ENCODE measurements around the gene GPR155. TPM values are rescaled to one million over a fixed set of nuclear protein-coding genes. Genes with fewer than 3 reads are reported as not detected.
A peak's percentile ranks its signal among the peaks of the same experiment; 100 is the strongest.
"Not testable (repeated sequence)": the region's sequence is repeated elsewhere in the genome, so short reads cannot be mapped to it uniquely, and the experiment has no call there.

The GPR155 gene
- total RNA-seq, 6 donors from 2014 or later: 2.2 to 7.5 (median 3.6) TPM

DNA sequence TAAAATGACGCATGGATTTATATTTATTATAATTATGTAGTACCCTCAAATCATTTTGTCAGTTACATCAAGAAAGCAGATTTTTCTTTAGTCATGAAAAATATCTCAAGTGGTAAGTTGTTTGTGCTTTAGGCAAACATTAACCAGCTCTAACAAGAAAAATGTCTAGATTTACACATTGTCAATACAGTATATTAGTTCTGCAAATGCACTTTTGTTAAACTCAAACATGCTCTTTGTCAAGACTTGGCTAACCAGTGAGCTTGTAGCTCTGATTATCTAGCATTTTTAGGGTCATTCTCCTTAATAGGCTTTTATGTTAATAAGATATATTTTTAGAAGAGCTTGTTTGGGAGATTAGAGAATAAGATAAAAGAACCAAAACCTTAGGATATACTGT is 58.6 kb downstream of the GPR155 start:
- Histone ChIP-seq H3K4me3 (no peak overlapping the region), H3K4me1 (no peaks in the 10 kb centered on the region), H3K9me3 (no peaks in the 10 kb centered on the region), H3K36me3 (peaks cover 0 to 20% (median 0%) of the 10 kb centered on the region in 4 donors), H3K27me3 (no peaks in the 10 kb centered on the region), H3K27ac (no peak overlapping the region)
- WGBS, 2 donors: 82 to 90% methylated on average over 1 of the region's 1 CpG
- ATAC-seq (ENCODE audit: low FRiP score in 2 of 2) (no peak), DNase-seq (no peak)
- TF ChIP-seq, protein P1, sequence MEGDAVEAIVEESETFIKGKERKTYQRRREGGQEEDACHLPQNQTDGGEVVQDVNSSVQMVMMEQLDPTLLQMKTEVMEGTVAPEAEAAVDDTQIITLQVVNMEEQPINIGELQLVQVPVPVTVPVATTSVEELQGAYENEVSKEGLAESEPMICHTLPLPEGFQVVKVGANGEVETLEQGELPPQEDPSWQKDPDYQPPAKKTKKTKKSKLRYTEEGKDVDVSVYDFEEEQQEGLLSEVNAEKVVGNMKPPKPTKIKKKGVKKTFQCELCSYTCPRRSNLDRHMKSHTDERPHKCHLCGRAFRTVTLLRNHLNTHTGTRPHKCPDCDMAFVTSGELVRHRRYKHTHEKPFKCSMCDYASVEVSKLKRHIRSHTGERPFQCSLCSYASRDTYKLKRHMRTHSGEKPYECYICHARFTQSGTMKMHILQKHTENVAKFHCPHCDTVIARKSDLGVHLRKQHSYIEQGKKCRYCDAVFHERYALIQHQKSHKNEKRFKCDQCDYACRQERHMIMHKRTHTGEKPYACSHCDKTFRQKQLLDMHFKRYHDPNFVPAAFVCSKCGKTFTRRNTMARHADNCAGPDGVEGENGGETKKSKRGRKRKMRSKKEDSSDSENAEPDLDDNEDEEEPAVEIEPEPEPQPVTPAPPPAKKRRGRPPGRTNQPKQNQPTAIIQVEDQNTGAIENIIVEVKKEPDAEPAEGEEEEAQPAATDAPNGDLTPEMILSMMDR (IDR thresholded peaks at IDR 0.05): no peak
- no peak for TF ChIP-seq POLR2AphosphoS5 (IDR thresholded peaks at IDR 0.05)
- no peak for TF ChIP-seq POLR2A (IDR thresholded peaks at IDR 0.05)

DNA sequence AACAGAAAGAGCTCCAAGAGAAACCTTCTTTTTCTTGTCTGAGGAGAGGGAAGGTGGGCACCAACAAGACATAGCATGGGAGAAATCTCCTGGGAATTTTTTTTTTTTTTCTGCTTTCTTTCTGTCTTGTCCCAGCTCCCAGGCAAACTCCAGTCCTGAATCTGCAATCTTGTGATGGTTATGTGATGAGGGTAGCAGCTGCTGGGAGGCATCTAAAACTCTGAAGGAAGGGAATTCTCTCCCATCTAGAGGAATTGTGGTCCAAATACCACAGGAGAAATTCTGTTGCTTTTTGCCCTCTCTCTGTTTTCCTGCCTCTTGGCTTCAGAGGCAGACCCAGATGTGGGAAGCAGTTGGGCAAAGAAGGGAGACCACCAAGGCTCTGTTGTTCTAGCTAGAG is 74.6 kb downstream of the GPR155 start:
- peaks cover 0 to 23% (median 0%) of the 10 kb centered on the region in 4 donors for H3K36me3 ChIP-seq
- no peaks in the 10 kb centered on the region for H3K27me3 ChIP-seq
- H3K9me3 ChIP-seq: no peaks in the 10 kb centered on the region
- no peak for ATAC-seq (ENCODE audit: low FRiP score in 2 of 2)
- H3K4me1 ChIP-seq: no peaks in the 10 kb centered on the region
- no peak overlapping the region for H3K4me3 ChIP-seq
- no peak for DNase-seq
- no peak overlapping the region for H3K27ac ChIP-seq
- TF ChIP-seq POLR2A (IDR thresholded peaks at IDR 0.05) (no peak), POLR2AphosphoS5 (IDR thresholded peaks at IDR 0.05) (no peak), EP300 (IDR thresholded peaks at IDR 0.05) (no peak)
- TF ChIP-seq, protein P1 (IDR thresholded peaks at IDR 0.05): no peak

DNA sequence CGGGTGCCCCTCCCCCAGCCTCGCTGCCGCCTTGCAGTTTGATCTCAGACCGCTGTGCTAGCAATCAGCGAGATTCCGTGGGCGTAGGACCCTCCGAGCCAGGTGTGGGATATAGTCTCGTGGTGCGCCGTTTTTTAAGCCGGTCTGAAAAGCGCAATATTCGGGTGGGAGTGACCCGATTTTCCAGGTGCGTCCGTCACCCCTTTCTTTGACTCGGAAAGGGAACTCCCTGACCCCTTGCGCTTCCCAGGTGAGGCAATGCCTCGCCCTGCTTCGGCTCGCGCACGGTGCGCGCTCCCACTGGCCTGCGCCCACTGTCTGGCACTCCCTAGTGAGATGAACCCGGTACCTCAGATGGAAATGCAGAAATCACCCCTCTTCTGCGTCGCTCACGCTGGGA is 76.8 kb downstream of the GPR155 start:
- H3K27ac ChIP-seq; ATAC-seq (ENCODE audit: low FRiP score in 2 of 2); H3K27me3 ChIP-seq; H3K4me1 ChIP-seq; H3K9me3 ChIP-seq; DNase-seq: not testable (repeated sequence)
- H3K4me3 ChIP-seq: peak overlapping the region in 1 of 4 donors; percentile 18
- 78 to 93% methylated on average over 3 to 4 of the region's 31 CpGs for WGBS, 2 donors
- H3K36me3 ChIP-seq: peaks cover 0 to 13% (median 0%) of the 10 kb centered on the region in 4 donors

DNA sequence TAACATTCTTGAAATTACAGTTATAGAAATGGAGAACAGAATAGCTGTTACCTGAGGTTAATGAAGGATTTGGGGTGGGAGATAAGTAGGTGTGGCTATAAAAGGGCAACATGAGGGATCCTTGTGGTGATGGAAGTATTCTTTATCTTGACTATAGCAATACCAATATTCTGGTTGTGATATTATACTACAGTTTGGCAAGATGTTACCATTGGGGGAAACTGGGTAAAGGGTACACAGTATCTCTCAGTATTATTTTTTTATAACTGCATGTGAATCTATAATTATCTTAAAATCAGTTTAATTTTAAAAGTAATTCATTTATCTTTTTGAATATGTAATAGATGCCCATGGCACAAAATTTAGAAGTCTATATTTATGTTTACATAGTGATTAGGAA is 83.2 kb downstream of the GPR155 start:
- Histone ChIP-seq H3K36me3 (peaks cover 0 to 33% (median 5%) of the 10 kb centered on the region in 4 donors), H3K9me3 (no peaks in the 10 kb centered on the region), H3K27me3 (no peaks in the 10 kb centered on the region), H3K4me1 (no peaks in the 10 kb centered on the region), H3K4me3 (no peak overlapping the region), H3K27ac (no peak overlapping the region)
- no peak for ATAC-seq (ENCODE audit: low FRiP score in 2 of 2)
- TF ChIP-seq EP300 (IDR thresholded peaks at IDR 0.05) (no peak), POLR2AphosphoS5 (IDR thresholded peaks at IDR 0.05) (no peak), POLR2A (IDR thresholded peaks at IDR 0.05) (no peak)
- TF ChIP-seq, protein P1 (IDR thresholded peaks at IDR 0.05): no peak
- DNase-seq: no peak

DNA sequence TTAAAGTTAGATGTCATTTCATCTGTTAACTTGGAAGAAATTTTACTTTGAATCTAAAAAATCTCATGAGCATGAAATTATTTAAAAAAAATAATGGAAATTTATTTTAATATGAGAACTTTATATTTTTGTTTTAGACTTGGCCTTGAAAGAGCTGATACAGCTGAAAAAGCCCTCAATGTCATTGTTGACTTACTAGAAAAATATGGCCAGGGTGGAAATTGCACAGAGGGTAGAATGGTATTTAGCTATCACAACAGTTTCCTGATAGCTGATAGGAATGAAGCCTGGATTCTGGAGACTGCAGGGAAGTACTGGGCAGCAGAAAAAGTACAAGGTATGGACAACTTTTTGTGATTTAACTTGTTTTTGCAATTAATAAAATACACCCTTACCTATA is 86.0 kb downstream of the GPR155 start:
- H3K27me3 ChIP-seq: no peaks in the 10 kb centered on the region
- H3K9me3 ChIP-seq: no peaks in the 10 kb centered on the region
- ATAC-seq (ENCODE audit: low FRiP score in 2 of 2) (no peak), DNase-seq (no peak)
- no peak for TF ChIP-seq POLR2A (IDR thresholded peaks at IDR 0.05)
- TF ChIP-seq EP300 (IDR thresholded peaks at IDR 0.05): no peak
- TF ChIP-seq, protein P1 (IDR thresholded peaks at IDR 0.05): no peak
- no peak for TF ChIP-seq POLR2AphosphoS5 (IDR thresholded peaks at IDR 0.05)
- no peak overlapping the region for H3K27ac ChIP-seq
- H3K4me1 ChIP-seq: peaks cover 0 to 9% (median 4%) of the 10 kb centered on the region in 4 donors
- H3K36me3 ChIP-seq: peaks cover 0 to 33% (median 5%) of the 10 kb centered on the region in 4 donors
- H3K4me3 ChIP-seq: no peak overlapping the region

All from upper lobe of left lung (tissue), 6 donors.